ENCODE measurements around the gene ASB1. TPM values are rescaled to one million over a fixed set of nuclear protein-coding genes. Genes with fewer than 3 reads are reported as not detected.

The ASB1 gene
- total and polyA plus RNA-seq, 4 donors = 22.1 to 41.9 (median 37.5) TPM

GRCh38 chr2:238409341-238410199 is 17.2 kb upstream of the ASB1 start:
- no peak overlapping the region for H3K4me3 ChIP-seq (ENCODE audit: low read depth, low read length)
- H3K9me3 ChIP-seq (ENCODE audit: control insufficient read depth, insufficient read depth, low read length) = no peaks in the 10 kb centered on the region
- H3K4me1 ChIP-seq (ENCODE audit: control insufficient read depth, insufficient read depth, low read length) = peaks cover 19% of the 10 kb centered on the region
- H3K27ac ChIP-seq (ENCODE audit: low read depth, low read length) = peak overlapping the region; percentile 52
- H3K36me3 ChIP-seq (ENCODE audit: control insufficient read depth, insufficient read depth, low read length) = peaks cover 48% of the 10 kb centered on the region
- no peaks in the 10 kb centered on the region for H3K27me3 ChIP-seq (ENCODE audit: control insufficient read depth, insufficient read depth, low read length)
- DNase-seq (ENCODE audit: low read depth in 4 of 6, low spot score in 6 of 6) = peak in 1 of 6 donors; percentile 65
- WGBS (ENCODE audit: insufficient coverage) = 82% methylated on average over 17 of the region's 34 CpGs

GRCh38 chr2:238412067-238412767 is 14.5 kb upstream of the ASB1 start:
- no CpG with 5 or more reads among the region's 12 CpGs for WGBS (ENCODE audit: insufficient coverage)
- Histone ChIP-seq H3K4me3 (ENCODE audit: low read depth, low read length) (no peak overlapping the region), H3K27me3 (ENCODE audit: control insufficient read depth, insufficient read depth, low read length) (no peaks in the 10 kb centered on the region), H3K4me1 (ENCODE audit: control insufficient read depth, insufficient read depth, low read length) (peaks cover 3% of the 10 kb centered on the region), H3K27ac (ENCODE audit: low read depth, low read length) (no peak overlapping the region), H3K9me3 (ENCODE audit: control insufficient read depth, insufficient read depth, low read length) (peaks cover 1% of the 10 kb centered on the region), H3K36me3 (ENCODE audit: control insufficient read depth, insufficient read depth, low read length) (peaks cover 34% of the 10 kb centered on the region)
- no peak for DNase-seq (ENCODE audit: low read depth in 4 of 6, low spot score in 6 of 6)

GRCh38 chr2:238413368-238413767 is 13.4 kb upstream of the ASB1 start:
- DNase-seq (ENCODE audit: low read depth in 4 of 6, low spot score in 6 of 6) = no peak
- peaks cover 1% of the 10 kb centered on the region for H3K9me3 ChIP-seq (ENCODE audit: control insufficient read depth, insufficient read depth, low read length)
- peaks cover 26% of the 10 kb centered on the region for H3K36me3 ChIP-seq (ENCODE audit: control insufficient read depth, insufficient read depth, low read length)
- H3K27me3 ChIP-seq (ENCODE audit: control insufficient read depth, insufficient read depth, low read length) = no peaks in the 10 kb centered on the region
- no peak overlapping the region for H3K4me3 ChIP-seq (ENCODE audit: low read depth, low read length)
- no CpG with 5 or more reads among the region's 2 CpGs for WGBS (ENCODE audit: insufficient coverage)
- H3K27ac ChIP-seq (ENCODE audit: low read depth, low read length) = no peak overlapping the region
- H3K4me1 ChIP-seq (ENCODE audit: control insufficient read depth, insufficient read depth, low read length) = peaks cover 3% of the 10 kb centered on the region

- 92% methylated on average over 10 of the region's 12 CpGs for WGBS (ENCODE audit: insufficient coverage)
- DNase-seq (ENCODE audit: low read depth in 4 of 6, low spot score in 6 of 6) = no peak
These were observed 11.5 kb upstream of the ASB1 start for GRCh38 chr2:238415036-238415764.

GRCh38 chr2:238415893-238416292 is 10.8 kb upstream of the ASB1 start:
- Histone ChIP-seq H3K4me1 (ENCODE audit: control insufficient read depth, insufficient read depth, low read length) (peaks cover 3% of the 10 kb centered on the region), H3K27me3 (ENCODE audit: control insufficient read depth, insufficient read depth, low read length) (no peaks in the 10 kb centered on the region), H3K4me3 (ENCODE audit: low read depth, low read length) (no peak overlapping the region), H3K36me3 (ENCODE audit: control insufficient read depth, insufficient read depth, low read length) (peaks cover 6% of the 10 kb centered on the region), H3K27ac (ENCODE audit: low read depth, low read length) (no peak overlapping the region), H3K9me3 (ENCODE audit: control insufficient read depth, insufficient read depth, low read length) (peaks cover 1% of the 10 kb centered on the region)
- no peak for DNase-seq (ENCODE audit: low read depth in 4 of 6, low spot score in 6 of 6)
- WGBS (ENCODE audit: insufficient coverage) = 100% methylated on average over 5 of the region's 5 CpGs

More at GRCh38 chr2:238415036-238415764, 11.5 kb upstream of the ASB1 start:
- no peaks in the 10 kb centered on the region for H3K27me3 ChIP-seq (ENCODE audit: control insufficient read depth, insufficient read depth, low read length)
- no peak overlapping the region for H3K4me3 ChIP-seq (ENCODE audit: low read depth, low read length)
- no peak overlapping the region for H3K27ac ChIP-seq (ENCODE audit: low read depth, low read length)
- peaks cover 1% of the 10 kb centered on the region for H3K9me3 ChIP-seq (ENCODE audit: control insufficient read depth, insufficient read depth, low read length)
- peaks cover 8% of the 10 kb centered on the region for H3K36me3 ChIP-seq (ENCODE audit: control insufficient read depth, insufficient read depth, low read length)
- H3K4me1 ChIP-seq (ENCODE audit: control insufficient read depth, insufficient read depth, low read length) = peaks cover 2% of the 10 kb centered on the region

- Histone ChIP-seq H3K9me3 (ENCODE audit: control insufficient read depth, insufficient read depth, low read length) (peaks cover 1% of the 10 kb centered on the region), H3K27ac (ENCODE audit: low read depth, low read length) (no peak overlapping the region), H3K27me3 (ENCODE audit: control insufficient read depth, insufficient read depth, low read length) (no peaks in the 10 kb centered on the region), H3K4me1 (ENCODE audit: control insufficient read depth, insufficient read depth, low read length) (peaks cover 14% of the 10 kb centered on the region), H3K4me3 (ENCODE audit: low read depth, low read length) (no peak overlapping the region), H3K36me3 (ENCODE audit: control insufficient read depth, insufficient read depth, low read length) (peaks cover 19% of the 10 kb centered on the region)
- DNase-seq (ENCODE audit: low read depth in 4 of 6, low spot score in 6 of 6) = peak in 1 of 6 donors; percentile 49
- WGBS (ENCODE audit: insufficient coverage) = 78% methylated on average over 5 of the region's 6 CpGs
These were observed 8.3 kb upstream of the ASB1 start for GRCh38 chr2:238418196-238418998.

- Histone ChIP-seq H3K4me3 (ENCODE audit: low read depth, low read length) (no peak overlapping the region), H3K27me3 (ENCODE audit: control insufficient read depth, insufficient read depth, low read length) (no peaks in the 10 kb centered on the region), H3K36me3 (ENCODE audit: control insufficient read depth, insufficient read depth, low read length) (peaks cover 19% of the 10 kb centered on the region), H3K27ac (ENCODE audit: low read depth, low read length) (no peak overlapping the region), H3K9me3 (ENCODE audit: control insufficient read depth, insufficient read depth, low read length) (peaks cover 1% of the 10 kb centered on the region), H3K4me1 (ENCODE audit: control insufficient read depth, insufficient read depth, low read length) (peaks cover 14% of the 10 kb centered on the region)
- no peak for DNase-seq (ENCODE audit: low read depth in 4 of 6, low spot score in 6 of 6)
- WGBS (ENCODE audit: insufficient coverage) = no CpG with 5 or more reads among the region's 2 CpGs
These were observed 7.7 kb upstream of the ASB1 start for GRCh38 chr2:238418999-238419546.

GRCh38 chr2:238420442-238420841 is 6.3 kb upstream of the ASB1 start:
- H3K27ac ChIP-seq (ENCODE audit: low read depth, low read length) = peak overlapping the region; percentile 83
- no peak for DNase-seq (ENCODE audit: low read depth in 4 of 6, low spot score in 6 of 6)
- H3K9me3 ChIP-seq (ENCODE audit: control insufficient read depth, insufficient read depth, low read length) = peaks cover 1% of the 10 kb centered on the region
- H3K4me3 ChIP-seq (ENCODE audit: low read depth, low read length) = no peak overlapping the region
- peaks cover 22% of the 10 kb centered on the region for H3K4me1 ChIP-seq (ENCODE audit: control insufficient read depth, insufficient read depth, low read length)
- peaks cover 25% of the 10 kb centered on the region for H3K36me3 ChIP-seq (ENCODE audit: control insufficient read depth, insufficient read depth, low read length)
- 57% methylated on average over 3 of the region's 8 CpGs for WGBS (ENCODE audit: insufficient coverage)
- no peaks in the 10 kb centered on the region for H3K27me3 ChIP-seq (ENCODE audit: control insufficient read depth, insufficient read depth, low read length)
